ENCODE data around the gene NUP93. TPM values are rescaled to one million over a fixed set of nuclear protein-coding genes. Genes with fewer than 3 reads are reported as not detected.

NUP93 gene
- total and polyA plus RNA-seq, 4 donors, result 27.4 to 59.9 (median 51.2) TPM

- ATAC-seq (ENCODE audit: insufficient read depth, low FRiP score) (no peak), DNase-seq (no peak)
- H3K9ac ChIP-seq (ENCODE audit: insufficient read depth in 1 of 2, low read length in 2 of 2), result no peak overlapping the region
- H3K9me3 ChIP-seq (ENCODE audit: control insufficient read depth in 4 of 4, insufficient read depth in 3 of 4, low read length in 3 of 4), result no peaks in the 10 kb centered on the region
- H3K4me1 ChIP-seq (ENCODE audit: control insufficient read depth in 5 of 5, insufficient read depth in 5 of 5, low read length in 5 of 5), result no peaks in the 10 kb centered on the region
- no peaks in the 10 kb centered on the region for H3K27me3 ChIP-seq (ENCODE audit: control insufficient read depth in 3 of 3, insufficient read depth in 3 of 3, low read length in 2 of 3)
- no peak overlapping the region for H3K4me3 ChIP-seq
- 94 to 96% methylated on average over 4 of the region's 4 CpGs for WGBS, 2 donors
- H3K36me3 ChIP-seq (ENCODE audit: control insufficient read depth in 4 of 4, insufficient read depth in 4 of 4, low read length in 4 of 4), result no peaks in the 10 kb centered on the region
- TF ChIP-seq CTCF (IDR thresholded peaks at IDR 0.05; ENCODE audit: control extremely low read depth, extremely low read depth), result no peak
- no peak overlapping the region for H3K27ac ChIP-seq (ENCODE audit: low read depth in 1 of 2, low read length in 1 of 2)
These were observed 20.4 kb upstream of the NUP93 start for GRCh38 chr16:56709443-56710040.

- TF ChIP-seq CTCF (IDR thresholded peaks at IDR 0.05; ENCODE audit: control extremely low read depth, extremely low read depth), result no peak
- Histone ChIP-seq H3K27ac (ENCODE audit: low read depth in 1 of 2, low read length in 1 of 2) (no peak overlapping the region), H3K4me3 (no peak overlapping the region), H3K4me1 (ENCODE audit: control insufficient read depth in 5 of 5, insufficient read depth in 5 of 5, low read length in 5 of 5) (no peaks in the 10 kb centered on the region), H3K36me3 (ENCODE audit: control insufficient read depth in 4 of 4, insufficient read depth in 4 of 4, low read length in 4 of 4) (no peaks in the 10 kb centered on the region), H3K9ac (ENCODE audit: insufficient read depth in 1 of 2, low read length in 2 of 2) (no peak overlapping the region), H3K9me3 (ENCODE audit: control insufficient read depth in 4 of 4, insufficient read depth in 3 of 4, low read length in 3 of 4) (no peaks in the 10 kb centered on the region), H3K27me3 (ENCODE audit: control insufficient read depth in 3 of 3, insufficient read depth in 3 of 3, low read length in 2 of 3) (no peaks in the 10 kb centered on the region)
- DNase-seq (no peak), ATAC-seq (ENCODE audit: insufficient read depth, low FRiP score) (no peak)
- WGBS, 2 donors, result 85 to 88% methylated on average over 3 of the region's 3 CpGs
These were observed 19.7 kb upstream of the NUP93 start for GRCh38 chr16:56710181-56710737.

- Histone ChIP-seq H3K9ac (ENCODE audit: insufficient read depth in 1 of 2, low read length in 2 of 2) (no peak overlapping the region), H3K4me1 (ENCODE audit: control insufficient read depth in 5 of 5, insufficient read depth in 5 of 5, low read length in 5 of 5) (no peaks in the 10 kb centered on the region), H3K4me3 (no peak overlapping the region), H3K27me3 (ENCODE audit: control insufficient read depth in 3 of 3, insufficient read depth in 3 of 3, low read length in 2 of 3) (no peaks in the 10 kb centered on the region), H3K36me3 (ENCODE audit: control insufficient read depth in 4 of 4, insufficient read depth in 4 of 4, low read length in 4 of 4) (no peaks in the 10 kb centered on the region), H3K9me3 (ENCODE audit: control insufficient read depth in 4 of 4, insufficient read depth in 3 of 4, low read length in 3 of 4) (no peaks in the 10 kb centered on the region), H3K27ac (ENCODE audit: low read depth in 1 of 2, low read length in 1 of 2) (no peak overlapping the region)
- DNase-seq (no peak), ATAC-seq (ENCODE audit: insufficient read depth, low FRiP score) (no peak)
- no peak for TF ChIP-seq CTCF (IDR thresholded peaks at IDR 0.05; ENCODE audit: control extremely low read depth, extremely low read depth)
- 91 to 97% methylated on average over 2 of the region's 2 CpGs for WGBS, 2 donors
These were observed 18.1 kb upstream of the NUP93 start for GRCh38 chr16:56711862-56712261.

- H3K36me3 ChIP-seq (ENCODE audit: control insufficient read depth in 4 of 4, insufficient read depth in 4 of 4, low read length in 4 of 4), result no peaks in the 10 kb centered on the region
These were observed 16.1 kb upstream of the NUP93 start for GRCh38 chr16:56713794-56714193.

More at GRCh38 chr16:56713794-56714193, 16.1 kb upstream of the NUP93 start:
- Histone ChIP-seq H3K9me3 (ENCODE audit: control insufficient read depth in 4 of 4, insufficient read depth in 3 of 4, low read length in 3 of 4) (no peaks in the 10 kb centered on the region), H3K27me3 (ENCODE audit: control insufficient read depth in 3 of 3, insufficient read depth in 3 of 3, low read length in 2 of 3) (no peaks in the 10 kb centered on the region), H3K4me1 (ENCODE audit: control insufficient read depth in 5 of 5, insufficient read depth in 5 of 5, low read length in 5 of 5) (no peaks in the 10 kb centered on the region), H3K4me3 (no peak overlapping the region), H3K9ac (ENCODE audit: insufficient read depth in 1 of 2, low read length in 2 of 2) (no peak overlapping the region), H3K27ac (ENCODE audit: low read depth in 1 of 2, low read length in 1 of 2) (no peak overlapping the region)
- no peak for DNase-seq
- WGBS, 2 donors, result 94% methylated on average over 2 of the region's 2 CpGs
- ATAC-seq (ENCODE audit: insufficient read depth, low FRiP score), result no peak
- TF ChIP-seq CTCF (IDR thresholded peaks at IDR 0.05; ENCODE audit: control extremely low read depth, extremely low read depth), result no peak
